ENCODE results near the gene DIS3L2.

DNA sequence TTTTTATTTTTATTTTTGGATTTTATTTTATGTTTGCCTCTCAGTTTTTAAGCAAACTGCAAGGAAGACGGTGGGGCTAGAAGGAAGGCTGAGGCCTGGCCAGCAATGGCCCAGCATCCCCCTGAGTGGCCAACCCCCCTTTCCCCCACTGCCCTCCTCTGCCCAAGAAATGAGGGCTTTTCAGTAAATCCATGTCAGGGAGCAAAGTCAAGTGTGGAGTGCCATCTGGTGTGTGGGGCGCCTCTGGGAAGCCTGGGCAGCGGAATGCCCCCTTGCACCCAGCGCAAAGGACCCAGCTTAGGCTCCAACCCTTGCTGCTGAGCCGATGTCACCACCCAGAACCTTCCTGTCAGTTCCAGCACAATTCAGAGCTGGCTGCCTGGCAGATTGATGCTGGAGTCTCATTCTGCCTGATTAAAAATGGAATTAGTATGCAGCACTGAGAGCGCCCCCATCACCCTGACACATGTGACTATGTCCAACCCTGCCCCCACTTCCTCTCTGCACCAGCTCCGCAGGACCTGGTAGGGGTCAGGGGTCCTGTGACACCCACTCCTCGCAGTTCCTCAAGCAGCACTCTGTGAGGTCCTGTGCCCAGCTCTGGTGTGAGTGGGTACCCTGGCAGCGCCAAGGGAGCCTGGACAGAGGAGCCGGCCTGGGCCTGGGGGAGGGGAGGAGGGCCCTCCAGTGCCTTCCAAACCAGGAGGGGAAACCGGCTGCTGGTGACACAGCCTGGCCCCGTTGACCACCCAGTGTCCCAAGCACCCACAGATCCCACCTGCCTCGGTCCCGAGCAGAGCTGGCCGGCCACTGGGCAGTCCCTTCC, 407.8 kb downstream of the DIS3L2 start:
- TF ChIP-seq, protein P1, sequence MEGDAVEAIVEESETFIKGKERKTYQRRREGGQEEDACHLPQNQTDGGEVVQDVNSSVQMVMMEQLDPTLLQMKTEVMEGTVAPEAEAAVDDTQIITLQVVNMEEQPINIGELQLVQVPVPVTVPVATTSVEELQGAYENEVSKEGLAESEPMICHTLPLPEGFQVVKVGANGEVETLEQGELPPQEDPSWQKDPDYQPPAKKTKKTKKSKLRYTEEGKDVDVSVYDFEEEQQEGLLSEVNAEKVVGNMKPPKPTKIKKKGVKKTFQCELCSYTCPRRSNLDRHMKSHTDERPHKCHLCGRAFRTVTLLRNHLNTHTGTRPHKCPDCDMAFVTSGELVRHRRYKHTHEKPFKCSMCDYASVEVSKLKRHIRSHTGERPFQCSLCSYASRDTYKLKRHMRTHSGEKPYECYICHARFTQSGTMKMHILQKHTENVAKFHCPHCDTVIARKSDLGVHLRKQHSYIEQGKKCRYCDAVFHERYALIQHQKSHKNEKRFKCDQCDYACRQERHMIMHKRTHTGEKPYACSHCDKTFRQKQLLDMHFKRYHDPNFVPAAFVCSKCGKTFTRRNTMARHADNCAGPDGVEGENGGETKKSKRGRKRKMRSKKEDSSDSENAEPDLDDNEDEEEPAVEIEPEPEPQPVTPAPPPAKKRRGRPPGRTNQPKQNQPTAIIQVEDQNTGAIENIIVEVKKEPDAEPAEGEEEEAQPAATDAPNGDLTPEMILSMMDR (conservative IDR thresholded peaks at IDR 0.05): no peak
- TF ChIP-seq EZH2 (IDR thresholded peaks at IDR 0.05; ENCODE audit: low read depth): no peak
